ENCODE measurements around the gene ZNF548. TPM values are rescaled to one million over a fixed set of nuclear protein-coding genes. Genes with fewer than 3 reads are reported as not detected.

Gene ZNF548
- total and polyA plus RNA-seq, 9 donors: 13.4 to 28.2 (median 23.7) TPM

DNA sequence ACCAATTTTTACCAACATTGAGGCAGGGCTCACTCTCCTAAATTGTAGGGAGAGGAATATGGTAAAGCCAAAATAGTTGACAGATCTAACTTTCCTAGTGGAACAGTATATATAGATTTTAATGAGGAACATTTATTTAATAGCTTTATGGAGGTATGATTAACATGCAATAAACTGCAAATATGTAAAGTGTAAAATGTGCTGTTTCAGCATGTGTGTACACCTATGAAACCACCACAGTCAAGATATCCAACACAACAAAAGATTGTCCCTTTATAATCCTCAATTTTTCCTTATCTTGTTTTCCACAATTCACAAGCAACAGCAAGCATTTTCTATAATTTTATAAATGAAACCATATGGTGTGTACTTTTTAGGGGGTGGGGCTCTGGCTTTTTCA, 30.4 kb upstream of the ZNF548 start:
- intact Hi-C loops (cut with DNase I): no loop called here
- Histone ChIP-seq H3K9me3 (peaks cover 10 to 46% of the 10 kb centered on the region in 2 donors), H3K36me3 (peaks cover 5% of the 10 kb centered on the region), H3K27ac (no peak overlapping the region), H3K27me3 (no peaks in the 10 kb centered on the region), H3K4me3 (no peak overlapping the region), H3K4me1 (ENCODE audit: insufficient read depth) (peaks cover 5% of the 10 kb centered on the region)
- DNase-seq: no peak
- TF ChIP-seq POLR2A (IDR thresholded peaks at IDR 0.05) (no peak), EP300 (IDR thresholded peaks at IDR 0.05) (no peak)
- TF ChIP-seq, protein P1, sequence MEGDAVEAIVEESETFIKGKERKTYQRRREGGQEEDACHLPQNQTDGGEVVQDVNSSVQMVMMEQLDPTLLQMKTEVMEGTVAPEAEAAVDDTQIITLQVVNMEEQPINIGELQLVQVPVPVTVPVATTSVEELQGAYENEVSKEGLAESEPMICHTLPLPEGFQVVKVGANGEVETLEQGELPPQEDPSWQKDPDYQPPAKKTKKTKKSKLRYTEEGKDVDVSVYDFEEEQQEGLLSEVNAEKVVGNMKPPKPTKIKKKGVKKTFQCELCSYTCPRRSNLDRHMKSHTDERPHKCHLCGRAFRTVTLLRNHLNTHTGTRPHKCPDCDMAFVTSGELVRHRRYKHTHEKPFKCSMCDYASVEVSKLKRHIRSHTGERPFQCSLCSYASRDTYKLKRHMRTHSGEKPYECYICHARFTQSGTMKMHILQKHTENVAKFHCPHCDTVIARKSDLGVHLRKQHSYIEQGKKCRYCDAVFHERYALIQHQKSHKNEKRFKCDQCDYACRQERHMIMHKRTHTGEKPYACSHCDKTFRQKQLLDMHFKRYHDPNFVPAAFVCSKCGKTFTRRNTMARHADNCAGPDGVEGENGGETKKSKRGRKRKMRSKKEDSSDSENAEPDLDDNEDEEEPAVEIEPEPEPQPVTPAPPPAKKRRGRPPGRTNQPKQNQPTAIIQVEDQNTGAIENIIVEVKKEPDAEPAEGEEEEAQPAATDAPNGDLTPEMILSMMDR (IDR thresholded peaks at IDR 0.05): no peak

DNA sequence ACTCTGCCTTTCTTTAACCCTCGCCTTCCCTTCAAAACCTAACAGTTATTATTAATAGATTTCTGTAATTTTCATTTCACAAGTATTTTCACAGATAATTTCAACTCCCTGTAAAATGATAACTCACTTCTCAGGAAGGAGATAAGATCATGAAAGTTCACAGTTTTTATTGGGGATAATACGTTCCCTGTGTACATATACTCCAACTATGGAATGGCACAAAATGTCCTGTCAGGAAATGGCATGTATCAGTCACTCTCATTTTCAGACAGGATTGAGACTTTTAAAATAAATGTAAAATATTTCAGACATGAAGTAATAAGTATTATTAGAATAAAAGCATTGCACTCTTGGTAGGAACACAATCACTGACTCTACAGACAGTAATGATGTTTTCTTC, 27.2 kb upstream of the ZNF548 start:
- no peaks in the 10 kb centered on the region for H3K27me3 ChIP-seq
- no peak overlapping the region for H3K4me3 ChIP-seq
- DNase-seq: no peak
- TF ChIP-seq, protein P1 (IDR thresholded peaks at IDR 0.05): no peak
- TF ChIP-seq POLR2A (IDR thresholded peaks at IDR 0.05) (no peak), EP300 (IDR thresholded peaks at IDR 0.05) (no peak)
- peaks cover 6% of the 10 kb centered on the region for H3K4me1 ChIP-seq (ENCODE audit: insufficient read depth)
- intact Hi-C loops (cut with DNase I): loop anchor here in 1 of 4 donors (5.0 kb wide), 1 partner anchor 80 kb away; the partner anchor contains the start of gene ZNF460
- WGBS, 3 donors: 77 to 83% (median 77%) methylated on average over 2 of the region's 2 CpGs
- peaks cover 0 to 23% of the 10 kb centered on the region in 2 donors for H3K9me3 ChIP-seq
- no peaks in the 10 kb centered on the region for H3K36me3 ChIP-seq
- peak overlapping the region in 1 of 2 donors; percentile 98 for H3K27ac ChIP-seq

DNA sequence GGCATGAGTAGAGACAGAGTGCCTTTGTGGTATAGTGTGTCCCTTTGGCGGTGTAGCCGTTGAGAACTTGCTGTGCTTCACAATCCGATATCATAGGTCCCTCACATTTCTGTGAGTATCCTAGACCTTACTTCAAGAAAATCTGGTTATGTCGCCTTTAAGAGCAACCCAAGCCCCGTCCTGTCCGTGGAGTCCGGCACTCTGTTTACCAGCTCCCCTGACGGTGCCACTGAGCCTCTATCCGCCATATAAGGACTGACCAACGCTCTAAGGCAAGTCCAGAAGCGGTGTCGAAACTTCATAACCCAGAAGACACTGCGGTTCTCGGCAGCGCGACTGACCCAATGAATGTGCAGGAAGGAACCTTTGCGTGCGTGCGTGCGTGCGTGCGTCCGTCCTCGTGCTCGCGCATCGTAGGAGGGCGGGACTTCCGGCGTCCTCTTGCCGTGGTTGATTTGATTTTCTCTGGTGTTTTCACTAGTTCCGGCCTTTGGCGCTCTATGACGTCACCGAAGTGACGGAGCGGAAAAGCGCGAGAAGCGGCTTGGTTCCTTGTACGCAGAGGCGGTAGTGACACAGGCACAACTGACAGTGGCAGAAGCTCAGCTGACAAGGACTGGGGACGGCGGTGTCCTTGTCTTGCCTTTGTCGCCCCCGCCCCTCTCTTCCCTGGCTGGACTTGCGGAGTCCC, 26.5 kb upstream of the ZNF548 start, which contains the start of the genes TRAPPC2B and ZNF547:
TSS of gene TRAPPC2B (plus strand) at position 555 of the 691 bp plus-strand sequence. CDS start 1,283 bp downstream, outside the sequence.
TSS of gene ZNF547 (plus strand) at position 555 of the 691 bp plus-strand sequence. CDS start 5,005 bp downstream, outside the sequence.
- H3K27ac ChIP-seq: peak within 1 kb of the TSS; percentile 70 to 98
- peaks cover 0 to 18% of the 10 kb centered on the region in 2 donors for H3K9me3 ChIP-seq
- no peaks in the 10 kb centered on the region for H3K27me3 ChIP-seq
- 1% methylated on average over 47 of the region's 47 CpGs for WGBS, 3 donors
- intact Hi-C loops (cut with DNase I): loop anchor here in 1 of 4 donors (5.0 kb wide), 1 partner anchor 81 kb away; the partner anchor contains the start of gene ZNF460
- H3K36me3 ChIP-seq: no peaks in the 10 kb centered on the region
- H3K4me3 ChIP-seq: peak within 1 kb of the TSS; percentile 74
- H3K4me1 ChIP-seq (ENCODE audit: insufficient read depth): peaks cover 6% of the 10 kb centered on the region
- TF ChIP-seq, protein P1 (IDR thresholded peaks at IDR 0.05): no peak
- peak; percentile 76 for TF ChIP-seq POLR2A (IDR thresholded peaks at IDR 0.05)
- peak; percentile 92 for TF ChIP-seq EP300 (IDR thresholded peaks at IDR 0.05)
- peak; percentile 99 to 100 (median 99) for DNase-seq

DNA sequence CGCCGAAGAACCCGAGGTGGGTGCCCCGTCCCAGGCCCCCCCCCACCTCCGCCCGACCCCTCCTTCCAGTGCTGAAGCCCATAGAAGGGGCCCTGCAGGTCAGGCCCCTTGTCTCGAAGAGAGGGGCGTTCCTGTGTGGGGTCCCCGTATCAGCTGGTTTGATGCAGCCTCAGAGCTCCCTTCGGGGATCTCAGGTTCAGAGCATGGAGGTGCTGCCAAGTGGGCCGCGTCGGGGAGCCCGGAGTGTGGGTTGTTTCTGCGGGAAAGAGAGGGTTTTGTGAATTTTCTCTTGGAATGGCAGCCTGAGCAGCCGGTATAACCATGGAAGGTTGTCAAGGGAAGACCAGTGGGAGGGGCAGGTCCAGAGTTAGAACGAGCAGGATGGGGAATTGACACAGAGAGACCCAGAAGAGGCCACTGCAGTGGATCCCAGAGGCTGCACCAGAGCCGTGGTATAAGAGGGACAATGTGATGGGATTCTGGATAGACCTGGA, 25.9 kb upstream of the ZNF548 start:
- H3K27me3 ChIP-seq: no peaks in the 10 kb centered on the region
- H3K36me3 ChIP-seq: no peaks in the 10 kb centered on the region
- WGBS, 3 donors: 0 to 3% (median 1%) methylated on average over 16 to 18 of the region's 18 CpGs
- peaks cover 6% of the 10 kb centered on the region for H3K4me1 ChIP-seq (ENCODE audit: insufficient read depth)
- TF ChIP-seq, protein P1 (IDR thresholded peaks at IDR 0.05): no peak
- no peak for TF ChIP-seq EP300 (IDR thresholded peaks at IDR 0.05)
- TF ChIP-seq POLR2A (IDR thresholded peaks at IDR 0.05): no peak
- H3K4me3 ChIP-seq: peak overlapping the region; percentile 74
- intact Hi-C loops (cut with DNase I): loop anchor here in 1 of 4 donors (5.0 kb wide), 1 partner anchor 81 kb away; the partner anchor contains the start of gene ZNF460
- peaks cover 0 to 16% of the 10 kb centered on the region in 2 donors for H3K9me3 ChIP-seq
- H3K27ac ChIP-seq: peak overlapping the region; percentile 70 to 98
- DNase-seq: no peak
